Panc1 (cell line): Measurements from ENCODE around the gene FAM156A. TPM values are rescaled to one million over a fixed set of nuclear protein-coding genes. Genes with fewer than 3 reads are reported as not detected.

ENCODE experiments used
- ATAC-seq: fragments of 200-7000 bp; cut with Tn5 transposase; 2 replicates; pipeline ENCODE4 v1.9.1; 2020; ENCODE audit warnings: mild to moderate bottlenecking, moderate library complexity
- BruUV-seq: library from RNA; stranded (reverse); fragments of 400-500 nt; replicated peaks from 2 replicates; lab custom pipeline; 2021; lab: Mats Ljungman, UMichigan
- CTCF ChIA-PET: fragments of 300-600 bp; sonication (Branson Sonifier 250); formaldehyde crosslinking; loops from one replicate; lab custom pipeline; 2022; ENCODE audit warnings: antibody characterized with exemption; lab: Charles Lee
- POLR2A ChIA-PET: fragments of 300-600 bp; sonication (Branson Sonifier 250); formaldehyde crosslinking; loops from one replicate; lab custom pipeline; 2022; ENCODE audit warnings: antibody characterized with exemption; lab: Charles Lee
- DNase-seq: peaks from one replicate; pipeline ENCODE4 v3.0.0-alpha.2; 2010; ENCODE audit warnings: low read depth, low spot score
- H3K27ac ChIP-seq: 2 replicates; pipeline ENCODE4 v1.5.1; 2011; ENCODE audit warnings: mild to moderate bottlenecking, low read length, inconsistent platforms
- H3K27me3 ChIP-seq: fragments of 200-500 bp; sonication (Bioruptor generic); 2 replicates; pipeline ENCODE4 v1.6.0; 2014; ENCODE audit warnings: low read length, inconsistent platforms; ENCODE audit not compliant: control insufficient read depth, insufficient read depth
- H3K36me3 ChIP-seq: fragments of 200-500 bp; sonication (Bioruptor generic); 2 replicates; pipeline ENCODE4 v1.5.1; 2014; ENCODE audit warnings: inconsistent platforms, mild to moderate bottlenecking, low read length, moderate library complexity; ENCODE audit not compliant: control insufficient read depth, insufficient read depth
- H3K4me1 ChIP-seq: 2 replicates; pipeline ENCODE4 v1.5.1; 2011; ENCODE audit warnings: inconsistent platforms, mild to moderate bottlenecking, low read length, moderate library complexity; ENCODE audit not compliant: control insufficient read depth, insufficient read depth
- H3K4me3 ChIP-seq, 2 experiments: 2 replicates each; pipeline ENCODE4 v1.5.1; 2011 to 2012; ENCODE audit warnings: low read depth in 2 of 2, low read length in 2 of 2, mild to moderate bottlenecking in 2 of 2, inconsistent platforms in 1 of 2, moderate library complexity in 1 of 2
- H3K9me3 ChIP-seq: fragments of 200-500 bp; sonication (Bioruptor generic); 2 replicates; pipeline ENCODE4 v1.5.1; 2014; ENCODE audit warnings: low read depth, mild to moderate bottlenecking, inconsistent platforms, low read length, moderate library complexity; ENCODE audit not compliant: control insufficient read depth, insufficient read depth
- CTCF ChIP-seq: fragments of 450-650 bp; IDR thresholded peaks from 2 replicates; pipeline ENCODE4 v1.5.1; 2017; ENCODE audit warnings: mild to moderate bottlenecking
- POLR2AphosphoS5 ChIP-seq: IDR thresholded peaks from 2 replicates; pipeline ENCODE4 v1.6.1; 2012; ENCODE audit warnings: mild to moderate bottlenecking, low read depth, low read length, moderate library complexity
- REST ChIP-seq, 2 experiments: IDR thresholded peaks; 2 replicates each; pipeline ENCODE4 v1.6.1; 2011 to 2012; ENCODE audit warnings: low read depth in 2 of 2, control low read depth in 1 of 2, low read length in 1 of 2, mild to moderate bottlenecking in 1 of 2, moderate library complexity in 1 of 2; ENCODE audit not compliant: insufficient read depth in 1 of 2
- SIN3A ChIP-seq: IDR thresholded peaks from 2 replicates; pipeline ENCODE4 v1.6.1; 2012; ENCODE audit warnings: low read depth, mild to moderate bottlenecking, low read length, moderate library complexity, borderline replicate concordance; ENCODE audit not compliant: insufficient read depth
- TCF7L2 ChIP-seq: IDR thresholded peaks from 2 replicates; pipeline ENCODE4 v1.6.1; 2011; ENCODE audit warnings: mild to moderate bottlenecking, low read depth, low read length, inconsistent platforms
- in situ Hi-C: cut with HindIII; loops from 2 replicates; pipeline ENCODE4 v1.10.0; 2016; ENCODE audit warnings: low sequenced_read_pairs, low pct_unique_long_range_greater_than_20kb
- intact Hi-C: fragments of 100-400 bp; cut with micrococcal nuclease; formaldehyde crosslinking; loops from one replicate; pipeline ENCODE4 v1.10.0; 2022; ENCODE audit not compliant: unreplicated experiment
- total RNA-seq: library from RNA; stranded (reverse); gene quantifications from one replicate; pipeline ENCODE4 v1.2.1, GENCODE V29; 2021; ENCODE audit not compliant: unreplicated experiment

The FAM156A gene
- total RNA-seq, 1 experiment from 2014 or later: 25.4 TPM

- in situ Hi-C loops: no loop called here
- H3K9me3 ChIP-seq: no peaks in the 10 kb centered on the region
- POLR2A ChIA-PET: no interaction called here
- no peak for DNase-seq
- no peaks in the 10 kb centered on the region for H3K27me3 ChIP-seq
- no peak overlapping the region for H3K4me3 ChIP-seq
- intact Hi-C loops: no loop called here
- TF ChIP-seq TCF7L2 (no peak), REST (IDR thresholded peaks at IDR 0.05; ENCODE audit: insufficient read depth in 1 of 2, low read depth in 2 of 2, low read length in 1 of 2) (no peak), SIN3A (no peak), POLR2AphosphoS5 (no peak), CTCF (no peak)
- no peaks in the 10 kb centered on the region for H3K4me1 ChIP-seq
- no peak for ATAC-seq
- no TSS peak for BruUV-seq
- H3K36me3 ChIP-seq: no peaks in the 10 kb centered on the region
- CTCF ChIA-PET: no interaction called here
- H3K27ac ChIP-seq: no peak overlapping the region
These were observed 44.8 kb upstream of the FAM156A start for GRCh38 chrX:53003111-53003510.

- no peak overlapping the region for H3K27ac ChIP-seq
- H3K36me3 ChIP-seq: no peaks in the 10 kb centered on the region
- in situ Hi-C loops: no loop called here
- BruUV-seq: no TSS peak
- H3K4me1 ChIP-seq: no peaks in the 10 kb centered on the region
- no peaks in the 10 kb centered on the region for H3K9me3 ChIP-seq
- POLR2A ChIA-PET: no interaction called here
- CTCF ChIA-PET: no interaction called here
- no peak for TF ChIP-seq CTCF
- TF ChIP-seq REST (IDR thresholded peaks at IDR 0.05; ENCODE audit: insufficient read depth in 1 of 2, low read depth in 2 of 2, low read length in 1 of 2): no peak
- TF ChIP-seq TCF7L2: no peak
- TF ChIP-seq SIN3A: no peak
- TF ChIP-seq POLR2AphosphoS5: no peak
- no peak for ATAC-seq
- H3K4me3 ChIP-seq: no peak overlapping the region
- H3K27me3 ChIP-seq: no peaks in the 10 kb centered on the region
- intact Hi-C loops: no loop called here
- no peak for DNase-seq
These were observed 43.6 kb upstream of the FAM156A start for GRCh38 chrX:53001958-53002357.
